HCT116 (cell line): Measurements from ENCODE around the gene ATP2B1. TPM values are rescaled to one million over a fixed set of nuclear protein-coding genes. Genes with fewer than 3 reads are reported as not detected.

ENCODE experiments used
- ATAC-seq: fragments of 200-7000 bp; cut with Tn5 transposase; 2 replicates; pipeline ENCODE4 v1.9.1; 2020; ENCODE audit warnings: mild to moderate bottlenecking, moderate library complexity
- BruUV-seq: library from RNA; stranded (reverse); fragments of 400-500 nt; replicated peaks from 2 replicates; lab custom pipeline; 2021; lab: Mats Ljungman, UMichigan
- CTCF ChIA-PET: fragments of 300-600 bp; sonication (Branson Sonifier 250); formaldehyde crosslinking; loops from one replicate; lab custom pipeline; 2021; ENCODE audit warnings: antibody characterized with exemption; lab: Charles Lee
- POLR2A ChIA-PET: fragments of 300-600, 350-600 bp; sonication (Branson Sonifier 250); formaldehyde crosslinking; loops from one replicate; lab custom pipeline; 2021; ENCODE audit warnings: antibody characterized with exemption; lab: Charles Lee
- RAD21 ChIA-PET, 2 experiments: fragments of 300-600 bp; sonication (Branson Sonifier 250); formaldehyde crosslinking; loops; one replicate each; lab custom pipeline; 2023; ENCODE audit warnings: low total read pairs in 2 of 2; ENCODE audit not compliant: uncharacterized antibody in 2 of 2, unreplicated experiment in 2 of 2, low non-redundant PET in 1 of 2; lab: Charles Lee
- DNase-seq: peaks from one replicate; pipeline ENCODE4 v3.0.0-alpha.2; 2010; ENCODE audit warnings: low read depth, low spot score
- H2AFZ ChIP-seq: fragments of 200-600 bp; shearing (Covaris generic), sonication (generic); 2 replicates; pipeline ENCODE4 v1.6.1; 2017; ENCODE audit warnings: low read depth, mixed run types, mixed read lengths, antibody characterized with exemption, low read length; ENCODE audit not compliant: poor library complexity, severe bottlenecking
- H3K27ac ChIP-seq: 2 replicates; pipeline ENCODE4 v1.5.1; 2012; ENCODE audit warnings: low read depth, low read length
- H3K27me3 ChIP-seq: fragments of 200-600 bp; sonication (generic); 2 replicates; pipeline ENCODE4 v1.6.1; 2016; ENCODE audit warnings: mixed run types, low read length, mixed read lengths; ENCODE audit not compliant: insufficient read depth
- H3K36me3 ChIP-seq, 2 experiments: fragments of 200-500 bp in 1 of 2; fragments of 200-600 bp in 1 of 2; sonication (Bioruptor generic) in 1 of 2; sonication (generic) in 1 of 2; 2 replicates each; pipeline versions ENCODE4 v1.5.1 to v1.6.1; 2014 to 2016; ENCODE audit warnings: low read length in 2 of 2, inconsistent platforms in 1 of 2, mixed read lengths in 1 of 2, mixed run types in 1 of 2; ENCODE audit not compliant: insufficient read depth in 2 of 2, control insufficient read depth in 1 of 2
- H3K4me1 ChIP-seq, 2 experiments: fragments of 200-600 bp in 1 of 2; sonication (generic) in 1 of 2; 2 replicates each; pipeline versions ENCODE4 v1.5.1 to v1.6.1; 2012 to 2017; ENCODE audit warnings: low read length in 2 of 2, inconsistent platforms in 1 of 2, mild to moderate bottlenecking in 1 of 2, mixed read lengths in 1 of 2, mixed run types in 1 of 2, moderate library complexity in 1 of 2; ENCODE audit not compliant: insufficient read depth in 2 of 2, control insufficient read depth in 1 of 2
- H3K4me2 ChIP-seq: fragments of 200-600 bp; sonication (generic); 2 replicates; pipeline ENCODE4 v1.6.1; 2017; ENCODE audit warnings: mixed run types, low read length, mixed read lengths
- H3K4me3 ChIP-seq, 2 experiments: fragments of 200-600 bp in 1 of 2; sonication (generic) in 1 of 2; replicated peaks in 1 of 2; 2 replicates each; pipeline ENCODE4 v1.5.1; 2011 to 2016; ENCODE audit warnings: low read length in 2 of 2, control low read depth in 1 of 2, low read depth in 1 of 2, mild to moderate bottlenecking in 1 of 2, mixed read lengths in 1 of 2, mixed run types in 1 of 2
- H3K79me2 ChIP-seq: fragments of 200-600 bp; sonication (generic); 2 replicates; pipeline ENCODE4 v1.6.1; 2017; ENCODE audit warnings: mild to moderate bottlenecking, mixed run types, low read length, moderate library complexity, mixed read lengths; ENCODE audit not compliant: insufficient read depth
- H3K9ac ChIP-seq: fragments of 200-600 bp; sonication (generic); 2 replicates; pipeline ENCODE4 v1.6.1; 2016; ENCODE audit warnings: low read length, mixed read lengths
- H3K9me2 ChIP-seq: fragments of 200-600 bp; sonication (generic), shearing (Covaris generic); 2 replicates; pipeline ENCODE4 v1.6.1; 2017; ENCODE audit warnings: mixed run types, mild to moderate bottlenecking, moderate library complexity; ENCODE audit not compliant: insufficient read depth
- H3K9me3 ChIP-seq, 2 experiments: fragments of 200-500 bp in 1 of 2; fragments of 200-600 bp in 1 of 2; sonication (Bioruptor generic) in 1 of 2; sonication (generic) in 1 of 2; 2 replicates each; pipeline ENCODE4 v1.6.1; 2014 to 2017; ENCODE audit warnings: low read length in 2 of 2, mixed read lengths in 2 of 2, inconsistent platforms in 1 of 2, low read depth in 1 of 2, mild to moderate bottlenecking in 1 of 2, mixed run types in 1 of 2, moderate library complexity in 1 of 2; ENCODE audit not compliant: control insufficient read depth in 1 of 2, insufficient read depth in 1 of 2
- H4K20me1 ChIP-seq: fragments of 200-600 bp; sonication (generic), shearing (Covaris generic); 2 replicates; pipeline ENCODE4 v1.6.1; 2017; ENCODE audit warnings: mixed run types, mild to moderate bottlenecking, moderate library complexity; ENCODE audit not compliant: insufficient read depth
- ATF3 ChIP-seq: IDR thresholded peaks from 2 replicates; pipeline ENCODE4 v1.6.1; 2012
- CBX3 ChIP-seq: IDR thresholded peaks from 2 replicates; pipeline ENCODE4 v1.6.1; 2012; ENCODE audit warnings: low read depth
- ELF1 ChIP-seq: IDR thresholded peaks from 2 replicates; pipeline ENCODE4 v1.6.1; 2012; ENCODE audit warnings: low read depth, borderline replicate concordance
- EZH2 ChIP-seq: fragments of 200-600 bp; sonication (generic); IDR thresholded peaks from 2 replicates; pipeline ENCODE4 v1.6.1; 2017; ENCODE audit warnings: antibody characterized with exemption, mixed run types
- POLR2A ChIP-seq: IDR thresholded peaks from 2 replicates; pipeline ENCODE4 v1.7.0; 2011; ENCODE audit warnings: borderline replicate concordance; ENCODE audit not compliant: insufficient read depth, insufficient read length; ENCODE audit errors: extremely low read depth
- POLR2AphosphoS5 ChIP-seq: IDR thresholded peaks from 2 replicates; pipeline ENCODE4 v1.6.1; 2011; ENCODE audit warnings: mild to moderate bottlenecking, low read depth, low read length, moderate library complexity
- RAD21 ChIP-seq: IDR thresholded peaks from 2 replicates; pipeline ENCODE4 v1.6.1; 2012; ENCODE audit warnings: low read depth, mild to moderate bottlenecking
- REST ChIP-seq: IDR thresholded peaks from 2 replicates; pipeline ENCODE4 v1.6.1; 2012; ENCODE audit warnings: low read depth
- SIN3A ChIP-seq: IDR thresholded peaks from 2 replicates; pipeline ENCODE4 v1.6.1; 2012; ENCODE audit warnings: low read depth
- ZFX ChIP-seq: fragments of 450-650 bp; IDR thresholded peaks from 2 replicates; pipeline ENCODE4 v1.6.1; 2017
- ZNF274 ChIP-seq: fragments of 200-500 bp; sonication (Bioruptor generic); IDR thresholded peaks from 2 replicates; pipeline ENCODE4 v1.6.1; 2014; ENCODE audit warnings: mild to moderate bottlenecking, low read depth, low read length, inconsistent platforms
- intact Hi-C: fragments of 100-400 bp; cut with micrococcal nuclease; formaldehyde crosslinking; loops from 2 replicates; pipeline ENCODE4 v1.10.0; 2022
- total RNA-seq: library from RNA; stranded (reverse); gene quantifications from one replicate; pipeline ENCODE4 v1.2.1, GENCODE V29; 2021; ENCODE audit not compliant: unreplicated experiment

ATP2B1 gene
- total RNA-seq, 1 experiment from 2014 or later, result 62.4 TPM

GRCh38 chr12:89540586-89540985 lies 168.1 kb downstream of the ATP2B1 start:
- TF ChIP-seq ZNF274 (no peak), ZFX (no peak), POLR2A (no peak), EZH2 (no peak), ATF3 (no peak), POLR2AphosphoS5 (no peak), REST (no peak), ELF1 (no peak), SIN3A (no peak), CBX3 (no peak), RAD21 (no peak)
- Histone ChIP-seq H3K36me3 (no peaks in the 10 kb centered on the region), H3K27ac (no peak overlapping the region), H3K9me3 (no peaks in the 10 kb centered on the region), H2AFZ (no peak overlapping the region), H3K4me1 (peaks cover 0 to 4% of the 10 kb centered on the region in 2 experiments; a peak in 1 of 4 replicates), H3K4me2 (no peak overlapping the region), H3K79me2 (no peaks in the 10 kb centered on the region), H3K9ac (no peak overlapping the region), H4K20me1 (no peaks in the 10 kb centered on the region), H3K9me2 (no peaks in the 10 kb centered on the region), H3K27me3 (no peaks in the 10 kb centered on the region), H3K4me3 (no peak overlapping the region)
- ATAC-seq, result no peak
- no peak for DNase-seq
- ChIA-PET POLR2A (no interaction called here), RAD21 (no interaction called here), CTCF (no interaction called here)
- no TSS peak for BruUV-seq
- intact Hi-C loops, result loop anchor here (5.0 to 10.0 kb wide), 3 partner anchors 422 to 714 kb away; no protein-coding TSS in a partner anchor
